Endothelial cell of umbilical vein (primary cell): ENCODE data around the gene POLE4. TPM values are rescaled to one million over a fixed set of nuclear protein-coding genes. Genes with fewer than 3 reads are reported as not detected.

ENCODE experiments used
- BruUV-seq: library from RNA; stranded (reverse); fragments of 400-500 nt; replicated peaks from 2 replicates; lab custom pipeline; 2021; lab: Mats Ljungman, UMichigan
- CTCF ChIA-PET: fragments of 300-600, 350-600 bp; sonication (Branson Sonifier 250); formaldehyde crosslinking; loops from one replicate; lab custom pipeline; 2021; ENCODE audit warnings: antibody characterized with exemption, inconsistent platforms; lab: Charles Lee
- POLR2A ChIA-PET: fragments of 300-600, 350-600 bp; sonication (Branson Sonifier 250); formaldehyde crosslinking; loops from one replicate; lab custom pipeline; 2021; ENCODE audit warnings: antibody characterized with exemption, inconsistent platforms; lab: Charles Lee
- DNase-seq: peaks from one replicate; pipeline ENCODE4 v3.0.0-alpha.2; 2011; ENCODE audit warnings: low read depth, low spot score
- FAIRE-seq: peaks from 2 replicates; lab custom pipeline; 2011; peaks lifted over from hg19 to GRCh38; lab: Jason Lieb, UNC
- H2AFZ ChIP-seq: 2 replicates; pipeline ENCODE4 v1.6.0; 2012; ENCODE audit warnings: low read depth, low read length, control low read depth, inconsistent platforms
- H3K27ac ChIP-seq: 2 replicates; pipeline ENCODE4 v1.5.1; 2011; ENCODE audit warnings: low read depth, mild to moderate bottlenecking, control low read depth, low read length, moderate library complexity; ENCODE audit not compliant: insufficient read depth
- H3K27me3 ChIP-seq, 2 experiments: 2 replicates each; pipeline versions ENCODE4 v1.6.0 to v1.6.1; 2011; ENCODE audit warnings: low read length in 2 of 2, mixed read lengths in 1 of 2; ENCODE audit not compliant: control insufficient read depth in 2 of 2, insufficient read depth in 2 of 2
- H3K36me3 ChIP-seq, 2 experiments: 2 replicates in 1 of 2; 3 replicates in 1 of 2; pipeline ENCODE4 v1.5.1; 2011; ENCODE audit warnings: low read length in 2 of 2, mild to moderate bottlenecking in 1 of 2, moderate library complexity in 1 of 2; ENCODE audit not compliant: control insufficient read depth in 2 of 2, insufficient read depth in 2 of 2; ENCODE audit errors: extremely low read depth in 1 of 2
- H3K4me1 ChIP-seq: 3 replicates; pipeline ENCODE4 v1.5.1; 2011; ENCODE audit warnings: mild to moderate bottlenecking, low read length; ENCODE audit not compliant: control insufficient read depth, insufficient read depth; ENCODE audit errors: extremely low read depth
- H3K4me2 ChIP-seq: 2 replicates; pipeline ENCODE4 v1.6.1; 2011; ENCODE audit warnings: low read length, control low read depth, mixed read lengths; ENCODE audit not compliant: insufficient read depth
- H3K4me3 ChIP-seq, 3 experiments: fragments of 200-600 bp in 1 of 3; sonication (generic), shearing (Covaris generic) in 1 of 3; replicated peaks in 1 of 3; 2 replicates each; pipeline ENCODE4 v1.5.1; 2011 to 2016; ENCODE audit warnings: control low read depth in 3 of 3, low read length in 3 of 3, mild to moderate bottlenecking in 2 of 3, inconsistent platforms in 1 of 3, low read depth in 1 of 3, moderate library complexity in 1 of 3; ENCODE audit not compliant: insufficient read depth in 1 of 3
- H3K79me2 ChIP-seq: 2 replicates; pipeline ENCODE4 v1.6.0; 2012; ENCODE audit warnings: low read length, inconsistent platforms; ENCODE audit not compliant: control insufficient read depth, insufficient read depth
- H3K9ac ChIP-seq: replicated peaks from 2 replicates; pipeline ENCODE3; 2011; ENCODE audit warnings: low read length, control low read depth; ENCODE audit not compliant: insufficient read depth; ENCODE audit errors: extremely low read depth
- H3K9me1 ChIP-seq: replicated peaks from 3 replicates; pipeline ENCODE4 v1.6.0; 2011; ENCODE audit warnings: mild to moderate bottlenecking, low read length; ENCODE audit not compliant: control insufficient read depth, insufficient read depth; ENCODE audit errors: extremely low read depth
- H3K9me3 ChIP-seq: replicated peaks from 2 replicates; pipeline ENCODE4 v1.5.1; 2012; ENCODE audit warnings: low read length, inconsistent platforms; ENCODE audit not compliant: control insufficient read depth, insufficient read depth
- H4K20me1 ChIP-seq: replicated peaks from 2 replicates; pipeline ENCODE3; 2011; ENCODE audit warnings: mild to moderate bottlenecking, low read length; ENCODE audit not compliant: control insufficient read depth, insufficient read depth; ENCODE audit errors: extremely low read depth
- EZH2 ChIP-seq: IDR thresholded peaks from 2 replicates; pipeline ENCODE4 v1.6.1; 2012; ENCODE audit warnings: borderline replicate concordance, low read depth, mild to moderate bottlenecking, moderate library complexity, low read length, inconsistent platforms; ENCODE audit not compliant: severe bottlenecking
- FOS ChIP-seq: IDR thresholded peaks from 2 replicates; pipeline ENCODE4 v1.6.1; 2011; ENCODE audit warnings: mild to moderate bottlenecking, low read length, moderate library complexity, borderline replicate concordance; ENCODE audit not compliant: insufficient read depth
- GATA2 ChIP-seq: IDR thresholded peaks from 2 replicates; pipeline ENCODE4 v1.7.0; 2011; ENCODE audit warnings: low read depth, mild to moderate bottlenecking, moderate library complexity, mixed read lengths, low read length; ENCODE audit not compliant: insufficient read length, insufficient read depth
- JUN ChIP-seq: IDR thresholded peaks from 2 replicates; pipeline ENCODE4 v1.6.1; 2011; ENCODE audit warnings: borderline replicate concordance, low read depth; ENCODE audit not compliant: insufficient read length, insufficient read depth
- MYC ChIP-seq: IDR thresholded peaks from one replicate; pipeline ENCODE4 v1.6.1; 2011; ENCODE audit warnings: mild to moderate bottlenecking, low read depth, low read length
- POLR2A ChIP-seq: IDR thresholded peaks from 2 replicates; pipeline ENCODE4 v1.6.1; 2012; ENCODE audit warnings: low read depth, mild to moderate bottlenecking, control low read depth, low read length
- POLR2AphosphoS5 ChIP-seq: IDR thresholded peaks from 2 replicates; pipeline ENCODE4 v1.6.1; 2012; ENCODE audit warnings: low read depth, mild to moderate bottlenecking, control low read depth, low read length, moderate library complexity; ENCODE audit not compliant: insufficient read depth
- dilution Hi-C: fragments of 300-500 bp; cut with MboI; formaldehyde crosslinking; loops from one replicate; pipeline ENCODE4 v1.15.0; 2019; ENCODE audit warnings: low sequenced_read_pairs; ENCODE audit not compliant: extremely low pct_ligation_motif_present
- intact Hi-C: fragments of 100-400 bp; cut with micrococcal nuclease; formaldehyde crosslinking; loops from one replicate; pipeline ENCODE4 v1.10.0; 2022
- polyA plus RNA-seq, 4 experiments: library from polyadenylated mRNA; depleted of rRNA in 3 of 4; stranded (reverse) in 3 of 4; unstranded in 1 of 4; fragments of >200 nt; gene quantifications; 2 replicates each; pipeline versions ENCODE4 v1.2.1 to v1.2.3, GENCODE V29; 2011 to 2012; ENCODE audit warnings: missing spikeins in 1 of 4
- total RNA-seq: library from RNA; stranded (reverse); gene quantifications from 2 replicates; pipeline ENCODE4 v1.2.3, GENCODE V29; 2021
- TF ChIP-seq, protein P1 (sequence below): IDR thresholded peaks from 2 replicates; pipeline ENCODE4 v1.6.1; 2011; ENCODE audit not compliant: insufficient read depth, insufficient read length
- TF ChIP-seq, protein P2 (sequence below), 2 donors: IDR thresholded peaks; 1 replicate in 1 of 2; 2 replicates in 1 of 2; pipeline ENCODE4 v1.5.1; 2011; ENCODE audit warnings: low read length in 2 of 2, mild to moderate bottlenecking in 2 of 2, moderate library complexity in 2 of 2, control low read depth in 1 of 2, inconsistent platforms in 1 of 2, low read depth in 1 of 2; ENCODE audit not compliant: insufficient read depth in 1 of 2; ENCODE audit errors: extremely low read depth in 1 of 2

The POLE4 gene
- total and polyA plus RNA-seq, 2 donors (not counting 3 experiments of a cell fraction or from before 2014, with no cell fraction given) = 21.4 to 42.6 TPM

DNA sequence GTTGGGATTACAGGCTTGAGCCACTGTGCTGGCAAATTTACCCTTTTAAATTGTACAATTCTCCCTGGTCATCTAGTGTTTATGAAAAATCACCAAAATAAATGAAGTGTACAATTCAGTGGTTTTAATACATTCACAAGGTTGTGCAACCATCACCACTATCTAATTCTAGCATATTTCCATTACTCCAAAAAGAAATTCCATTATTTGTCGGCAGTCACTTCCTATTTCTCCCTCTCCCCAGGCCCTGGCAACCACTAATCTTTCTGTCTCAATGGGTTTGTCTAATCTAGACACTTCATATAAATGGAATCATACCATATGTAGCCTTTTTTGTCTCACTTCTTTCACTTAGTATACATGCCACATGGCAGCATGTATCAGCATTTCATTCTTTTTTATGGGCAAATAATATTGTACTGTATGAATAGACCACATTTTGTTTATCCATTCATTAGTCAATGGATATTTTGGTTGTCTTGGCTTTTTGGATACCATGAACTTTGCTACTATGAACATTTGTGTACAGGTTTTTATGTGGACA, 12.6 kb upstream of the POLE4 start:
- DNase-seq = no peak
- no peaks in the 10 kb centered on the region for H3K9me3 ChIP-seq
- dilution Hi-C loops (no loop called here), intact Hi-C loops (no loop called here)
- no peaks in the 10 kb centered on the region for H3K9me1 ChIP-seq
- H3K4me2 ChIP-seq = no peak overlapping the region
- BruUV-seq = no TSS peak
- no peak overlapping the region for H3K27ac ChIP-seq
- H3K4me3 ChIP-seq = no peak overlapping the region
- H4K20me1 ChIP-seq = no peaks in the 10 kb centered on the region
- ChIA-PET CTCF (no interaction called here), POLR2A (no interaction called here)
- H3K27me3 ChIP-seq = no peaks in the 10 kb centered on the region
- no peak for FAIRE-seq
- H2AFZ ChIP-seq = no peak overlapping the region
- H3K79me2 ChIP-seq = no peaks in the 10 kb centered on the region
- TF ChIP-seq JUN = no peak
- no peak for TF ChIP-seq EZH2
- TF ChIP-seq GATA2 = no peak
- TF ChIP-seq MYC = no peak
- TF ChIP-seq POLR2AphosphoS5 = no peak
- no peak for TF ChIP-seq FOS
- H3K4me1 ChIP-seq = no peaks in the 10 kb centered on the region
- no peak overlapping the region for H3K9ac ChIP-seq
- no peaks in the 10 kb centered on the region for H3K36me3 ChIP-seq

DNA sequence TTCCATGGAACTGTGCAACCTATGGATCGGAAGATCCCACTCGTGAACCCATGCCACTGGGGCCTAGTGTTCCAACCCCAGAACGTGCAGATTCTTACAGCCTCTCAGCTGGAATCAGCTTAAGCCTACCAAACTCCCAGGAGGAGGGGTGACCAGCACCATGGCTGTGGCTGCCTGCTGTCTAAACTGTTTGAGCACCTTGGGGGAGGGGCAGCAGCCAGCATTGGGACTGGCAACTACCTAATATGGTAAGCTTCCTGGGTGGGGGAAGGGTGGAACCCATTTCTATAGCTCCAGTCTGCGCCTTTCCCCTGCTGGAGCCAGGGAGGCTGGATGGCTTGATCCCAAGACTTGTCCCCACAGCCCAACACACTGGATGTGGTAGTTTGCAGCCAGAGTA, 10.7 kb upstream of the POLE4 start:
- Histone ChIP-seq H3K27ac (no peak overlapping the region), H3K9ac (no peak overlapping the region), H3K4me1 (no peaks in the 10 kb centered on the region), H3K27me3 (no peaks in the 10 kb centered on the region), H3K9me3 (no peaks in the 10 kb centered on the region), H3K4me3 (no peak overlapping the region), H3K4me2 (no peak overlapping the region), H2AFZ (no peak overlapping the region), H3K9me1 (no peaks in the 10 kb centered on the region), H3K36me3 (no peaks in the 10 kb centered on the region), H4K20me1 (no peaks in the 10 kb centered on the region), H3K79me2 (no peaks in the 10 kb centered on the region)
- ChIA-PET CTCF (no interaction called here), POLR2A (no interaction called here)
- no TSS peak for BruUV-seq
- TF ChIP-seq, protein P1, sequence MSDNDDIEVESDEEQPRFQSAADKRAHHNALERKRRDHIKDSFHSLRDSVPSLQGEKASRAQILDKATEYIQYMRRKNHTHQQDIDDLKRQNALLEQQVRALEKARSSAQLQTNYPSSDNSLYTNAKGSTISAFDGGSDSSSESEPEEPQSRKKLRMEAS = no peak
- TF ChIP-seq FOS (no peak), EZH2 (no peak), GATA2 (no peak), JUN (no peak), MYC (no peak), POLR2AphosphoS5 (no peak), POLR2A (no peak)
- TF ChIP-seq, protein P2, sequence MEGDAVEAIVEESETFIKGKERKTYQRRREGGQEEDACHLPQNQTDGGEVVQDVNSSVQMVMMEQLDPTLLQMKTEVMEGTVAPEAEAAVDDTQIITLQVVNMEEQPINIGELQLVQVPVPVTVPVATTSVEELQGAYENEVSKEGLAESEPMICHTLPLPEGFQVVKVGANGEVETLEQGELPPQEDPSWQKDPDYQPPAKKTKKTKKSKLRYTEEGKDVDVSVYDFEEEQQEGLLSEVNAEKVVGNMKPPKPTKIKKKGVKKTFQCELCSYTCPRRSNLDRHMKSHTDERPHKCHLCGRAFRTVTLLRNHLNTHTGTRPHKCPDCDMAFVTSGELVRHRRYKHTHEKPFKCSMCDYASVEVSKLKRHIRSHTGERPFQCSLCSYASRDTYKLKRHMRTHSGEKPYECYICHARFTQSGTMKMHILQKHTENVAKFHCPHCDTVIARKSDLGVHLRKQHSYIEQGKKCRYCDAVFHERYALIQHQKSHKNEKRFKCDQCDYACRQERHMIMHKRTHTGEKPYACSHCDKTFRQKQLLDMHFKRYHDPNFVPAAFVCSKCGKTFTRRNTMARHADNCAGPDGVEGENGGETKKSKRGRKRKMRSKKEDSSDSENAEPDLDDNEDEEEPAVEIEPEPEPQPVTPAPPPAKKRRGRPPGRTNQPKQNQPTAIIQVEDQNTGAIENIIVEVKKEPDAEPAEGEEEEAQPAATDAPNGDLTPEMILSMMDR (IDR thresholded peaks at IDR 0.05; ENCODE audit: extremely low read depth in 1 of 2, insufficient read depth in 1 of 2, low read depth in 1 of 2, low read length in 2 of 2) = no peak
- no peak for FAIRE-seq
- DNase-seq = no peak
- intact Hi-C loops (no loop called here), dilution Hi-C loops (no loop called here)
